Endothelial cell (in vitro differentiated cells): ENCODE measurements around the gene NFE2L2. TPM values are rescaled to one million over a fixed set of nuclear protein-coding genes. Genes with fewer than 3 reads are reported as not detected.
A peak's percentile ranks its signal among the peaks of the same experiment; 100 is the strongest.

Source experiments
- DNase-seq: peaks from one replicate; pipeline ENCODE4 v3.0.0; 2021; ENCODE audit warnings: low spot score
- H3K27ac Mint-ChIP-seq: one replicate; pipeline ENCODE4 v1.8.0; 2021; ENCODE audit warnings: mixed read lengths, inconsistent platforms; ENCODE audit not compliant: unreplicated experiment
- H3K27me3 Mint-ChIP-seq: one replicate; pipeline ENCODE4 v1.8.0; 2021; ENCODE audit warnings: mild to moderate bottlenecking, moderate library complexity, mixed read lengths, inconsistent platforms; ENCODE audit not compliant: unreplicated experiment
- H3K36me3 Mint-ChIP-seq: one replicate; pipeline ENCODE4 v1.8.0; 2021; ENCODE audit warnings: mild to moderate bottlenecking, low read depth, mixed read lengths, inconsistent platforms; ENCODE audit not compliant: unreplicated experiment
- H3K4me1 Mint-ChIP-seq: one replicate; pipeline ENCODE4 v1.8.0; 2021; ENCODE audit warnings: mild to moderate bottlenecking, mixed read lengths, inconsistent platforms; ENCODE audit not compliant: unreplicated experiment
- H3K4me3 Mint-ChIP-seq: one replicate; pipeline ENCODE4 v1.8.0; 2021; ENCODE audit warnings: mild to moderate bottlenecking, mixed read lengths, inconsistent platforms; ENCODE audit not compliant: unreplicated experiment
- H3K9me3 Mint-ChIP-seq: one replicate; pipeline ENCODE4 v1.8.0; 2021; ENCODE audit warnings: mixed read lengths, inconsistent platforms; ENCODE audit not compliant: unreplicated experiment
- CTCF ChIP-seq: fragments of 200-600 bp; sonication (generic); IDR thresholded peaks from one replicate; pipeline ENCODE4 v1.5.0; 2021; ENCODE audit warnings: antibody characterized with exemption; ENCODE audit not compliant: unreplicated experiment
- total RNA-seq: library from RNA; stranded (reverse); fragmentation: NEBNext Ultra II Directional; extraction: Animal tissue kit (Norgen Biotek cat#: 25700); gene quantifications from one replicate; pipeline ENCODE4 v1.2.1, GENCODE V29; 2021; ENCODE audit not compliant: unreplicated experiment

Gene NFE2L2
- total RNA-seq, 1 donor from 2014 or later: 50.6 TPM

- Mint-ChIP-seq H3K4me3 (peak overlapping the region; percentile 94), H3K27ac (no peak overlapping the region), H3K9me3 (no peaks in the 10 kb centered on the region), H3K4me1 (peaks cover 26% of the 10 kb centered on the region), H3K27me3 (peaks cover 6% of the 10 kb centered on the region), H3K36me3 (peaks cover 4% of the 10 kb centered on the region)
- TF ChIP-seq CTCF: no peak
- no peak for DNase-seq
These were observed 1.6 kb upstream of the NFE2L2 start for GRCh38 chr2:177265824-177266817.

DNA sequence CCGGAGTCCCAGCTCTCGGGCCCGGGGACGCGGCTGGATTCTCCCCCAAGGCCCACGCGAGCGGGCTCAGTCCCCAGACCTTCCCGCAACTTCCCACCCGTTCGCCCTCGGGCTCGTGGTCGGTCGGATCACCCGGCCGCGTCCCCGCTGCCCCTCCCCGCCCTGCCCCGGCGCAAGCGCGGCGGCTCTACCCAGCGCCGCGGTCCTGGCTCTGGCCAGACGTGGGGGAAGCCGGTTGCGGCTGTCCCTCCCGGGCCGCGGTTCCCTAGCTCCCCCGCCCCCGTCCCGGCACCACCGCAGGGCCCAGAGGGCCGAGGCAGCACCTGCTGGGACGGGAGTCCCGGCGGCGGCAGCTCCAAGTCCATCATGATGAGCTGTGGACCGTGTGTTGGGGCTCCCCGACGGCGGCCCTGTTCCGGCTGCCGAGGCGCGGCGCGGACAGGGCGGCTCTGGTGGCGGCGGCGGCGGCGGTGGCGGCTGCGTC is 276 bp downstream of the NFE2L2 start:
- H3K9me3 Mint-ChIP-seq: no peaks in the 10 kb centered on the region
- DNase-seq: peak; percentile 59
- H3K36me3 Mint-ChIP-seq: peaks cover 4% of the 10 kb centered on the region
- peaks cover 6% of the 10 kb centered on the region for H3K27me3 Mint-ChIP-seq
- no peak for TF ChIP-seq CTCF
- H3K4me3 Mint-ChIP-seq: no peak overlapping the region
- peaks cover 32% of the 10 kb centered on the region for H3K4me1 Mint-ChIP-seq
- no peak overlapping the region for H3K27ac Mint-ChIP-seq

GRCh38 chr2:177263451-177264208 is 897 bp downstream of the NFE2L2 start:
- Mint-ChIP-seq H3K27ac (peak overlapping the region; percentile 99), H3K4me1 (peaks cover 32% of the 10 kb centered on the region), H3K4me3 (peak overlapping the region; percentile 99), H3K36me3 (peaks cover 4% of the 10 kb centered on the region), H3K9me3 (no peaks in the 10 kb centered on the region), H3K27me3 (peaks cover 6% of the 10 kb centered on the region)
- TF ChIP-seq CTCF: peak; percentile 77
- peak; percentile 98 for DNase-seq

DNA sequence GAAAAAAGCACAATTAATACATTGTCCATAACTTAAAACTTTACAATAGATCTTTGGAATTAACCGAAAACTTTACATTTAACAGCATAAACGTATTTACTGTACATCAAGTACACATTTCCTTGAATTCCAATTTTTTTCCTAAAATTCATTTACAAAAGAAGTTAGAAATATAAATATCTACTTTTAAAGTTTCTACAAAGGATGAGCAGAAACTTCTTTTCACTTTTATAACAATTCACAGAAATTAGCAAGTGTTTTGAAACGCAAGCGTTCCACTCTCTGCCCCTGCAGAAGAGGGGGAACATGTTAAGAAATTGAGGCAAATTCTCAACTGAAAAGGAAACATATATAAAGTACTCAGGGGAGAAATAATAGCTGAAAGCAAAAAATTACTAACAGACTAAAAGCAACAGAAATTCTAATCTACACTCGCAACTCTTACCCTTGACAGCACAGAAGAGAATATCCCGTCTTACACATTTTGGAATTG is 1.5 kb downstream of the NFE2L2 start:
- Mint-ChIP-seq H3K27me3 (peaks cover 6% of the 10 kb centered on the region), H3K4me3 (peak overlapping the region; percentile 99), H3K27ac (peak overlapping the region; percentile 99), H3K4me1 (peaks cover 35% of the 10 kb centered on the region), H3K9me3 (no peaks in the 10 kb centered on the region), H3K36me3 (peaks cover 9% of the 10 kb centered on the region)
- no peak for TF ChIP-seq CTCF
- no peak for DNase-seq
